Spleen (tissue), 11 donors: ENCODE measurements around the gene HIVEP3. TPM values are rescaled to one million over a fixed set of nuclear protein-coding genes. Genes with fewer than 3 reads are reported as not detected.

Source experiments
- DNase-seq: peaks from one replicate; pipeline ENCODE4 v3.0.0-alpha.2; 2020
- H3K27ac ChIP-seq, 8 donors: fragments of 200-600 bp; sonication (generic) in 7 of 8; 1 replicate in 4 of 8; 2 replicates in 4 of 8; pipeline versions ENCODE4 v1.5.0 to v1.8.0; 2016 to 2021; ENCODE audit warnings: inconsistent platforms in 4 of 8, mild to moderate bottlenecking in 4 of 8, moderate library complexity in 1 of 8
- H3K27me3 ChIP-seq, 7 donors: fragments of 200-600 bp; sonication (generic) in 6 of 7; replicated peaks in 1 of 7; 1 replicate in 4 of 7; 2 replicates in 3 of 7; pipeline versions ENCODE4 v1.5.0 to v1.8.0; 2016 to 2021; ENCODE audit warnings: inconsistent platforms in 3 of 7, mild to moderate bottlenecking in 1 of 7
- H3K36me3 ChIP-seq, 6 donors: fragments of 200-600 bp; sonication (generic) in 5 of 6; 1 replicate in 4 of 6; 2 replicates in 2 of 6; pipeline versions ENCODE4 v1.5.0 to v1.8.0; 2016 to 2021; ENCODE audit warnings: inconsistent platforms in 2 of 6
- H3K4me1 ChIP-seq, 6 donors: fragments of 200-600 bp; sonication (generic) in 5 of 6; 1 replicate in 3 of 6; 2 replicates in 3 of 6; pipeline versions ENCODE4 v1.5.0 to v1.8.0; 2016 to 2021; ENCODE audit warnings: inconsistent platforms in 3 of 6
- H3K4me3 ChIP-seq, 8 donors: fragments of 200-600 bp; sonication (generic) in 7 of 8; 1 replicate in 4 of 8; 2 replicates in 4 of 8; pipeline versions ENCODE4 v1.5.0 to v1.8.0; 2016 to 2021; ENCODE audit warnings: inconsistent platforms in 4 of 8, mild to moderate bottlenecking in 4 of 8, moderate library complexity in 2 of 8
- H3K9me3 ChIP-seq, 8 donors: fragments of 200-600 bp; sonication (generic) in 7 of 8; 1 replicate in 4 of 8; 2 replicates in 4 of 8; pipeline versions ENCODE4 v1.5.0 to v1.8.0; 2016 to 2021; ENCODE audit warnings: inconsistent platforms in 4 of 8
- CTCF ChIP-seq, 11 experiments: fragments of 200-600 bp in 7 of 11; fragments of 450-650 bp in 4 of 11; sonication (generic) in 4 of 11; IDR thresholded peaks in 8 of 11; conservative IDR thresholded peaks in 3 of 11; 1 replicate in 7 of 11; 2 replicates in 4 of 11; pipeline versions ENCODE4 v1.4.0 to v1.8.0; 2016 to 2021; ENCODE audit warnings: antibody characterized with exemption in 11 of 11, inconsistent platforms in 4 of 11, mild to moderate bottlenecking in 1 of 11
- POLR2A ChIP-seq, 3 donors: fragments of 450-650 bp; IDR thresholded peaks; one replicate each; pipeline ENCODE4 v1.5.1; 2017; ENCODE audit warnings: antibody characterized with exemption in 3 of 3, mild to moderate bottlenecking in 1 of 3
- POLR2AphosphoS5 ChIP-seq, 3 donors: sonication (generic); formaldehyde crosslinking; IDR thresholded peaks; one replicate each; pipeline ENCODE4 v1.5.1; 2017; ENCODE audit warnings: antibody characterized with exemption in 3 of 3
- WGBS, 5 donors: extraction: QIAGEN DNeasy Blood & Tissue Kit in 3 of 5; methylation state at CpG; one replicate each; pipeline versions ENCODE4 v1.1.5 to v1.1.7; 2013 to 2018; 5-methylcytosine and 5-hydroxymethylcytosine counted together
- intact Hi-C: fragments of 100-400 bp; cut with DNase I; formaldehyde crosslinking; loops from one replicate; pipeline ENCODE4 v1.15.0; 2023; ENCODE audit warnings: low total_unique reads
- polyA plus RNA-seq, 3 donors: library from polyadenylated mRNA; stranded (reverse); fragments of 200-250 nt; gene quantifications; one replicate each; pipeline ENCODE4 v1.2.1, GENCODE V29; 2013
- total RNA-seq, 7 donors: library from RNA; depleted of rRNA in 3 of 7; stranded (reverse); fragments of >200 nt in 3 of 7; fragmentation: NEBNext Ultra II Directional in 4 of 7; extraction: Animal tissue kit (Norgen Biotek cat#: 25700) in 4 of 7; gene quantifications; one replicate each; pipeline versions ENCODE4 v1.1.0 to v1.2.1, GENCODE V29; 2016 to 2021
- donor health status: healthy with polysubstance abuse.
- donor health status: DM: no; HTN: no; CAD: no; lungs with moderate emphysema.
- donor health status: DM: no; HTN: no; CAD: no.
- donor health status: Bipolar disorder and iron deficiency.
- donor health status: healthy.
- donor health status: DM: no; HTN: no; CAD: no.
- donor health status: DM: yes; HTN: yes; CAD: no.

HIVEP3 gene
- total and polyA plus RNA-seq, 10 donors, result 2.4 to 21.2 (median 8.2) TPM

- WGBS, 5 donors, result 92 to 97% (median 95%) methylated on average over 12 of the region's 12 CpGs
These were observed 206.6 kb downstream of the HIVEP3 start for GRCh38 chr1:41712081-41712480.

GRCh38 chr1:41711581-41711980 is 207.1 kb downstream of the HIVEP3 start:
- Histone ChIP-seq H3K4me3 (no peak overlapping the region), H3K27ac (no peak overlapping the region), H3K27me3 (no peaks in the 10 kb centered on the region), H3K4me1 (peaks cover 0 to 45% (median 6%) of the 10 kb centered on the region in 6 donors), H3K36me3 (no peaks in the 10 kb centered on the region), H3K9me3 (no peaks in the 10 kb centered on the region)
- 93 to 97% (median 96%) methylated on average over 12 of the region's 12 CpGs for WGBS, 5 donors
- intact Hi-C loops, result no loop called here
- no peak for DNase-seq
- TF ChIP-seq CTCF (IDR thresholded peaks at IDR 0.05 in 8 of 11, conservative IDR thresholded peaks at IDR 0.05 in 3 of 11) (no peak), POLR2A (IDR thresholded peaks at IDR 0.05) (no peak), POLR2AphosphoS5 (IDR thresholded peaks at IDR 0.05) (no peak)

More at GRCh38 chr1:41712081-41712480, 206.6 kb downstream of the HIVEP3 start:
- intact Hi-C loops, result no loop called here
- no peak overlapping the region for H3K27ac ChIP-seq
- H3K4me3 ChIP-seq, result no peak overlapping the region
- no peaks in the 10 kb centered on the region for H3K9me3 ChIP-seq
- no peak for DNase-seq
- peaks cover 0 to 45% (median 6%) of the 10 kb centered on the region in 6 donors for H3K4me1 ChIP-seq
- no peak for TF ChIP-seq CTCF (IDR thresholded peaks at IDR 0.05 in 8 of 11, conservative IDR thresholded peaks at IDR 0.05 in 3 of 11)
- no peaks in the 10 kb centered on the region for H3K27me3 ChIP-seq
- no peaks in the 10 kb centered on the region for H3K36me3 ChIP-seq

- DNase-seq, result no peak
- TF ChIP-seq CTCF (IDR thresholded peaks at IDR 0.05 in 8 of 11, conservative IDR thresholded peaks at IDR 0.05 in 3 of 11), result no peak
- TF ChIP-seq POLR2AphosphoS5 (IDR thresholded peaks at IDR 0.05), result no peak
- no peak for TF ChIP-seq POLR2A (IDR thresholded peaks at IDR 0.05)
- no peak overlapping the region for H3K4me3 ChIP-seq
- 94 to 97% (median 95%) methylated on average over 9 of the region's 9 CpGs for WGBS, 5 donors
- H3K27me3 ChIP-seq, result no peaks in the 10 kb centered on the region
- intact Hi-C loops, result no loop called here
- no peaks in the 10 kb centered on the region for H3K9me3 ChIP-seq
- H3K27ac ChIP-seq, result no peak overlapping the region
- peaks cover 0 to 39% (median 4%) of the 10 kb centered on the region in 6 donors for H3K4me1 ChIP-seq
- no peaks in the 10 kb centered on the region for H3K36me3 ChIP-seq
These were observed 207.7 kb downstream of the HIVEP3 start for GRCh38 chr1:41710980-41711379.

GRCh38 chr1:41709873-41710272 is 208.8 kb downstream of the HIVEP3 start:
- H3K36me3 ChIP-seq, result no peaks in the 10 kb centered on the region
- no peaks in the 10 kb centered on the region for H3K27me3 ChIP-seq
- 55 to 63% (median 56%) methylated on average over 4 of the region's 4 CpGs for WGBS, 5 donors
- H3K27ac ChIP-seq, result no peak overlapping the region
- H3K9me3 ChIP-seq, result no peaks in the 10 kb centered on the region
- no peak for DNase-seq
- intact Hi-C loops, result no loop called here
- TF ChIP-seq POLR2A (IDR thresholded peaks at IDR 0.05) (no peak), CTCF (IDR thresholded peaks at IDR 0.05 in 8 of 11, conservative IDR thresholded peaks at IDR 0.05 in 3 of 11) (no peak), POLR2AphosphoS5 (IDR thresholded peaks at IDR 0.05) (no peak)
- H3K4me1 ChIP-seq, result peaks cover 0 to 28% (median 3%) of the 10 kb centered on the region in 6 donors
- no peak overlapping the region for H3K4me3 ChIP-seq
